ENCODE data around the gene PSMA5. TPM values are rescaled to one million over a fixed set of nuclear protein-coding genes. Genes with fewer than 3 reads are reported as not detected.

Gene PSMA5
- polyA plus RNA-seq, 2 of the 4 experiments (the other 2 are of a cell fraction): 93.7 to 140 TPM

DNA sequence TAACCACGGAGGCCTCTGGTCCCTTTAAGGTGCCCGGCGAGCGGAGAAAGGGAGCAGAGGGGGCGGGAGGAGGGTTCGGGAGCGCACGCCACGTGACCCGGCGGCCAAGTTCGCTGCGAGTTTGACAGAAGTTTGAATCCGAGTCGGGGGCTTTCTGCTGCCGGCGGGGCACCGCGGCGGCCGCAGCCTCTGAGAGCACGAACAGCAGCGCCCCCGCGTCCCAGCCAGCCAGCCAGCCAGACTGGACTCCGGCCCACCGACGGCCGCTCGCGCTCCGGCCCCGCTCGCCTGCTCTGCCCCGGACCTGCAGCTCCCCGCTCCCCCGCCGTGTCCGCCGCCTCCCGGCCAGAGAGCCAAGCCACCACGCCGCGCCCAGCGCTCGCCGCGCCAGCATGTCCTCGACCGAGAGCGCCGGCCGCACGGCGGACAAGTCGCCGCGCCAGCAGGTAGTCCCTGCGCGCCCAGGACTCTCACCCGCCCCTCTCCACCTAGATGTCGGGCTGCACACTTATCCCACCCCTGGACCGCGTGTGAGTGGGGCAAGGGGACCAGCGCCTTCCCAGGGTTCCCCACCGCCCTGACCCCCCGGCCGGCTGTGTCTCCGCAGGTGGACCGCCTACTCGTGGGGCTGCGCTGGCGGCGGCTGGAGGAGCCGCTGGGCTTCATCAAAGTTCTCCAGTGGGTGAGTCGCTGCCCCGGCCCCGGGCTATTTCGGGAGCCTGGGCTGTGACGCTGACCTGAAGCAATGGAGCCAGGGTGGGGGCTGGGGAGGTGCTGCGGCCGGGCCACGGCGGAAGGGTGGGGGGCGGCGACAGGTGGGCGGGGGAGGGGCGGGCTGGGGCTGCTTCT, 40.4 kb upstream of the PSMA5 start, which contains the start of gene SYPL2:
Gene SYPL2, plus strand, starts transcription at position 95 of the 849 bp plus-strand sequence. Its CDS starts 298 bp downstream, at position 393.
- H3K9me3 ChIP-seq: no peaks in the 10 kb centered on the region
- H3K4me1 ChIP-seq: no peaks in the 10 kb centered on the region
- FAIRE-seq (no peak), ATAC-seq (peak; percentile 65 to 80), DNase-seq (ENCODE audit: low read depth in 1 of 2, low spot score in 1 of 2) (peak in 1 of 2 experiments; percentile 15)
- peak within 1 kb of the TSS; percentile 55 for H3K4me3 ChIP-seq
- CTCF ChIA-PET: interaction anchor here (0.9 kb wide), 1 partner anchor 23 kb away, joined by 3 read pairs; no protein-coding TSS in a partner anchor
- H3K4me2 ChIP-seq: peak within 1 kb of the TSS; percentile 87
- WGBS (ENCODE audit: missing lambda C conversion rate): no CpG with 5 or more reads among the region's 88 CpGs
- peak within 1 kb of the TSS in 1 of 2 experiments; percentile 56; a peak in 3 of 6 replicates for H3K27ac ChIP-seq
- TF ChIP-seq, protein P1, sequence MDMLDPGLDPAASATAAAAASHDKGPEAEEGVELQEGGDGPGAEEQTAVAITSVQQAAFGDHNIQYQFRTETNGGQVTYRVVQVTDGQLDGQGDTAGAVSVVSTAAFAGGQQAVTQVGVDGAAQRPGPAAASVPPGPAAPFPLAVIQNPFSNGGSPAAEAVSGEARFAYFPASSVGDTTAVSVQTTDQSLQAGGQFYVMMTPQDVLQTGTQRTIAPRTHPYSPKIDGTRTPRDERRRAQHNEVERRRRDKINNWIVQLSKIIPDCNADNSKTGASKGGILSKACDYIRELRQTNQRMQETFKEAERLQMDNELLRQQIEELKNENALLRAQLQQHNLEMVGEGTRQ (IDR thresholded peaks at IDR 0.05): peak; percentile 53; the same call in 1 of the 2 replicates
- TF ChIP-seq ZFP36 (IDR thresholded peaks at IDR 0.05; ENCODE audit: borderline replicate concordance, partially characterized antibody) (no peak), POLR2AphosphoS2 (conservative IDR thresholded peaks at IDR 0.05; ENCODE audit: low read length) (no peak)
- POLR2A ChIA-PET: no interaction called here

DNA sequence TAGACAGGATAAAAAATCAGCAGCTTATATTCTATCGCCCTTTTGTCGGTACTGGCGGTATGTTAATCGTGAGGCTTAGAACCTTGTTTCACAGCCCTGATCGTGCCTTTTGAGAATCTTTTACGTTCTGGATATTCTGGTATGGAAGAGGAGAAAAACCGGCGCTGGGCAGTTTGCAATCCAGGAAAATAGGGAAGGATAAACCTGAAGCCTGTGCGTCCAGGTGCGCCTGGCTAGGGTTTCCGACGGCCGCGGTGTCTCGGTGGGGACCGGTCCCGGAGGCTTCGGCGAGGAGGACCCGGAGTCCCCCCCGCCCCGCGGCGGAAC, 39.8 kb upstream of the PSMA5 start:
- Histone ChIP-seq H3K4me2 (peak overlapping the region; percentile 87), H3K4me3 (peak overlapping the region; percentile 55), H3K9me3 (no peaks in the 10 kb centered on the region), H3K27ac (peak overlapping the region in 1 of 2 experiments; percentile 56; a peak in 3 of 6 replicates), H3K4me1 (no peaks in the 10 kb centered on the region)
- ATAC-seq (no peak; a peak in 1 of 6 replicates), DNase-seq (ENCODE audit: low read depth in 1 of 2, low spot score in 1 of 2) (no peak), FAIRE-seq (no peak)
- POLR2A ChIA-PET: no interaction called here
- TF ChIP-seq HDAC2 (IDR thresholded peaks at IDR 0.05): no peak
- TF ChIP-seq, protein P2, sequence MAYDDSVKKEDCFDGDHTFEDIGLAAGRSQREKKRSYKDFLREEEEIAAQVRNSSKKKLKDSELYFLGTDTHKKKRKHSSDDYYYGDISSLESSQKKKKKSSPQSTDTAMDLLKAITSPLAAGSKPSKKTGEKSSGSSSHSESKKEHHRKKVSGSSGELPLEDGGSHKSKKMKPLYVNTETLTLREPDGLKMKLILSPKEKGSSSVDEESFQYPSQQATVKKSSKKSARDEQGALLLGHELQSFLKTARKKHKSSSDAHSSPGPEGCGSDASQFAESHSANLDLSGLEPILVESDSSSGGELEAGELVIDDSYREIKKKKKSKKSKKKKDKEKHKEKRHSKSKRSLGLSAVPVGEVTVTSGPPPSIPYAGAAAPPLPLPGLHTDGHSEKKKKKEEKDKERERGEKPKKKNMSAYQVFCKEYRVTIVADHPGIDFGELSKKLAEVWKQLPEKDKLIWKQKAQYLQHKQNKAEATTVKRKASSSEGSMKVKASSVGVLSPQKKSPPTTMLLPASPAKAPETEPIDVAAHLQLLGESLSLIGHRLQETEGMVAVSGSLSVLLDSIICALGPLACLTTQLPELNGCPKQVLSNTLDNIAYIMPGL (CRISPR knock-in tag; IDR thresholded peaks at IDR 0.05; ENCODE audit: borderline replicate concordance): no peak
- TF ChIP-seq NFE2L2 (conservative IDR thresholded peaks at IDR 0.05; ENCODE audit: low read length): no peak
- no peak for TF ChIP-seq RCOR1 (IDR thresholded peaks at IDR 0.05; ENCODE audit: low read depth, low read length)
- no peak for TF ChIP-seq SREBF2 (IDR thresholded peaks at IDR 0.05)
- TF ChIP-seq MYC (IDR thresholded peaks at IDR 0.05; ENCODE audit: borderline replicate concordance, low read length): no peak
- no peak for TF ChIP-seq HOXB5 (CRISPR knock-in tag; IDR thresholded peaks at IDR 0.05)
- TF ChIP-seq FOSB (CRISPR knock-in tag; IDR thresholded peaks at IDR 0.05): no peak
- CTCF ChIA-PET: interaction anchor here (0.9 kb wide), 1 partner anchor 24 kb away, joined by 3 read pairs; no protein-coding TSS in a partner anchor
- WGBS (ENCODE audit: missing lambda C conversion rate): 14% methylated on average over 9 of the region's 24 CpGs

DNA sequence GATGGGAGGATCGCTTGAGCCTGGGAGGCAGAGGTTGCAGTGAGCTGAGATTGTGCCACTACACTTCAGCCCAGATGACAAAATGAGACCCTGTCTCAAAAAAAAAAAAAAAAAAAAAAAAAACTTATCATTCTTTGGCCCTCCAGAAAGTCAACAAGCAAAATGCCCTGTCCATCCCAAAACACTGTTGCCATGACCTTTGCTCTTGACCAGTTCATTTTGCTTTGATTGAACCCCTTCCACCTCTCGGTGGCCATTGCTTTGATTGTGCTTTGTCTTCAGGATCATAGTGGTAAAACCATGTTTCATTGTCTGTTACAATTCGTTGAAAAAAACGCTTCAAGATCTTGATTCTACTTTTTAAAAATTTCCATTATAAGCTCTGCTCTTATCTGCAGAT, 31.6 kb upstream of the PSMA5 start:
- DNase-seq (ENCODE audit: low read depth in 1 of 2, low spot score in 1 of 2) (no peak), ATAC-seq (no peak), FAIRE-seq (no peak)
- Histone ChIP-seq H3K4me2 (no peak overlapping the region), H3K4me3 (no peak overlapping the region), H3K9me3 (no peaks in the 10 kb centered on the region), H3K4me1 (no peaks in the 10 kb centered on the region), H3K27ac (no peak overlapping the region)
- 16% methylated on average over 3 of the region's 4 CpGs for WGBS (ENCODE audit: missing lambda C conversion rate)
- ChIA-PET CTCF (interaction anchor here (1.2 to 1.7 kb wide), 3 partner anchors 33 to 75 kb away, joined by 3 to 5 read pairs (median 4); partner anchors contain the start of gene CYB561D1), POLR2A (no interaction called here)
- TF ChIP-seq GATA3 (IDR thresholded peaks at IDR 0.05; ENCODE audit: borderline replicate concordance) (no peak), SREBF2 (IDR thresholded peaks at IDR 0.05) (no peak)
- TF ChIP-seq, protein P3, sequence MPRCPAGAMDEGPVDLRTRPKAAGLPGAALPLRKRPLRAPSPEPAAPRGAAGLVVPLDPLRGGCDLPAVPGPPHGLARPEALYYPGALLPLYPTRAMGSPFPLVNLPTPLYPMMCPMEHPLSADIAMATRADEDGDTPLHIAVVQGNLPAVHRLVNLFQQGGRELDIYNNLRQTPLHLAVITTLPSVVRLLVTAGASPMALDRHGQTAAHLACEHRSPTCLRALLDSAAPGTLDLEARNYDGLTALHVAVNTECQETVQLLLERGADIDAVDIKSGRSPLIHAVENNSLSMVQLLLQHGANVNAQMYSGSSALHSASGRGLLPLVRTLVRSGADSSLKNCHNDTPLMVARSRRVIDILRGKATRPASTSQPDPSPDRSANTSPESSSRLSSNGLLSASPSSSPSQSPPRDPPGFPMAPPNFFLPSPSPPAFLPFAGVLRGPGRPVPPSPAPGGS (IDR thresholded peaks at IDR 0.05): no peak
